ENCODE data around the gene YEATS2. TPM values are rescaled to one million over a fixed set of nuclear protein-coding genes. Genes with fewer than 3 reads are reported as not detected.

The YEATS2 gene
- total RNA-seq, 1 donor from 2014 or later: 61.9 TPM

DNA sequence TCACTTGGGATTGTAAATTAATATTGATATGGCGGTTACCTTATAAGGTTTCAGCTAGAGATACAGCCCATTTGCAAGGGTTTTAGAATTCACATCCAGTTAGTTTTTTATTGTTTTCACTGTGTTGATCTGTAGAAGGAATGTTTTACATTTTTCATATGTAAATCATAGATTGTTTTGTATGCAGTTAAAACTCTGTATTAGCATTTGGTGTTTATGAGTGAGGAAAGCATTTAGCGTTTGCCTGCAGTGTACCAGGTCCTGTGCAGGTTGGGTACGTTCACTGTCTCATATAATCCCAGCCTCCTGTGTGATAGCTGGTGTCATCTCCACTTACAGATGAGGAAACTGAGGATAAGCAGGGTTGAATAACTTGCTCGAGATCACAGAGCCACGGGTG is 104.0 kb downstream of the YEATS2 start:
- DNase-seq (ENCODE audit: low read depth, low spot score): no peak
- peaks cover 35% of the 10 kb centered on the region for H3K36me3 Mint-ChIP-seq (ENCODE audit: low read depth)
- TF ChIP-seq, protein P1, sequence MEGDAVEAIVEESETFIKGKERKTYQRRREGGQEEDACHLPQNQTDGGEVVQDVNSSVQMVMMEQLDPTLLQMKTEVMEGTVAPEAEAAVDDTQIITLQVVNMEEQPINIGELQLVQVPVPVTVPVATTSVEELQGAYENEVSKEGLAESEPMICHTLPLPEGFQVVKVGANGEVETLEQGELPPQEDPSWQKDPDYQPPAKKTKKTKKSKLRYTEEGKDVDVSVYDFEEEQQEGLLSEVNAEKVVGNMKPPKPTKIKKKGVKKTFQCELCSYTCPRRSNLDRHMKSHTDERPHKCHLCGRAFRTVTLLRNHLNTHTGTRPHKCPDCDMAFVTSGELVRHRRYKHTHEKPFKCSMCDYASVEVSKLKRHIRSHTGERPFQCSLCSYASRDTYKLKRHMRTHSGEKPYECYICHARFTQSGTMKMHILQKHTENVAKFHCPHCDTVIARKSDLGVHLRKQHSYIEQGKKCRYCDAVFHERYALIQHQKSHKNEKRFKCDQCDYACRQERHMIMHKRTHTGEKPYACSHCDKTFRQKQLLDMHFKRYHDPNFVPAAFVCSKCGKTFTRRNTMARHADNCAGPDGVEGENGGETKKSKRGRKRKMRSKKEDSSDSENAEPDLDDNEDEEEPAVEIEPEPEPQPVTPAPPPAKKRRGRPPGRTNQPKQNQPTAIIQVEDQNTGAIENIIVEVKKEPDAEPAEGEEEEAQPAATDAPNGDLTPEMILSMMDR (conservative IDR thresholded peaks at IDR 0.05): no peak
- peaks cover 12% of the 10 kb centered on the region for H3K4me1 Mint-ChIP-seq
- no peaks in the 10 kb centered on the region for H3K9me3 Mint-ChIP-seq
- H3K4me3 Mint-ChIP-seq: no peak overlapping the region
- H3K27me3 Mint-ChIP-seq (ENCODE audit: low read depth): no peaks in the 10 kb centered on the region
- no peak overlapping the region for H3K27ac Mint-ChIP-seq (ENCODE audit: unreplicated experiment)

DNA sequence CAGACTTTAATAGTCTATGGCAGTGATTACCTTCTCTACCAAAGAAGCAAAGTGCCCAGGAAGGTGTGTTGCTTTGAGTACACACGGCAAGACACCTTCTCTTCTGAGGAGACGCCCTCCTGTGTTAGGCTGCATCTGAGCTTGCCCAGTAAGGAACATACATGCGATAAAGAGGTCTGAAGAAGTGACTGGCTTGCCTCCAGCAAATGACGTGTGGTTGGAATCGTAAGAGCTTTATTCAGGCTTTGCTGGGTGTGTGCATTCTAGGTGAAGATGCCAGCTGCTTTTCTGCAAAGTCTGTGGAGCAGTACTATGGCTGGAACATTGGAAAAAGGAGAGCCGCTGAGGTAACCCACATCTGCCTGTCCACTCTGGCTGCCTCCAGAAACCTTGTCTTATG is 105.4 kb downstream of the YEATS2 start:
- Mint-ChIP-seq H3K9me3 (no peaks in the 10 kb centered on the region), H3K27me3 (ENCODE audit: low read depth) (no peaks in the 10 kb centered on the region), H3K4me3 (no peak overlapping the region), H3K4me1 (peaks cover 12% of the 10 kb centered on the region), H3K36me3 (ENCODE audit: low read depth) (peaks cover 37% of the 10 kb centered on the region), H3K27ac (ENCODE audit: unreplicated experiment) (no peak overlapping the region)
- TF ChIP-seq, protein P1 (conservative IDR thresholded peaks at IDR 0.05): no peak
- no peak for DNase-seq (ENCODE audit: low read depth, low spot score)

DNA sequence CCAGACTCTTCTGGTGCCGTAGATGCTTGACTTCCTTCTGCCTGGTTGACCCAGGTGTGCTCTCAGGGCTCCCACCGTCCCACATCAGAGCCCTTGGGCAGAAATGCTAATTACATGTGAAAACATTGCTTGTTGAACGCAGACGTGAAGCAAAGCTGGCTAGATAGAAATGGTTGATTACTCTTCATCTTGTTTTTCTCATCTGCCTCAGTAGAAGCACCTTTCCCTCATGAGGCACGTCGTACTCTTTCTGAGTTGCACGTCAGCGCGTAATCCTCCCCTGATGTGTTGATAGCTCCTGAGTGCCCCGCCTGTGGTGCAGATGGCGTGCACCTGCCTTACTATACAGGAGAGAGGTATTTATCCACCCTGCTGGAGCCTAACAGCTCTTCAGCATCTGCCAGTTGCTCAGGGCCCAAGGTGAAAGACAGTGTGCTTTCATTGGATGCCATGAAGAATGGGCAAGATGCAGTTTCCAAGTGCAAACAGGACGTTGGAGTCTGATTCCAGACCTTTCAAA is 109.7 kb downstream of the YEATS2 start:
- H3K36me3 Mint-ChIP-seq (ENCODE audit: low read depth): peaks cover 30% of the 10 kb centered on the region
- DNase-seq (ENCODE audit: low read depth, low spot score): no peak
- no peak overlapping the region for H3K4me3 Mint-ChIP-seq
- no peak overlapping the region for H3K27ac Mint-ChIP-seq (ENCODE audit: unreplicated experiment)
- H3K27me3 Mint-ChIP-seq (ENCODE audit: low read depth): no peaks in the 10 kb centered on the region
- TF ChIP-seq, protein P1 (conservative IDR thresholded peaks at IDR 0.05): no peak
- H3K4me1 Mint-ChIP-seq: no peaks in the 10 kb centered on the region
- H3K9me3 Mint-ChIP-seq: no peaks in the 10 kb centered on the region

DNA sequence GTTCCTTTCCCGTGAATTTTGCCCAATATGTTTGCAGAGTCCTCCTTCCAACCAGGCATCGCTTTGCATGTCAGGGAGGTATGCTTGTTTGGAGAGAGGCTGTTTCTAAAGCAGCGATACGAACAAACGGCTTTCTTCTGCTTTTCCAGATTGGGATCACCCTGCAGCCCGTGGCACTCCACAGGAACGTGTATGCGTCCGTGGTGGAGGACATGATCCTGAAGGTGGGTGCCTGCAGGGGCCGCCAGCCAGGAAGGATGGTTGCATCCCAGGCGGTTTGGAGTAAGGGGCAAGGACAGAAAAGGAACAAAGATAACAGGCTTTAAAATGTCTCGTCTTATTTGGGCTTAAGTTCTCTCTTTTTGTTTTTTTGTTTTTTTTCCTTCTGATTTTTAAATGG is 110.3 kb downstream of the YEATS2 start:
- peaks cover 33% of the 10 kb centered on the region for H3K36me3 Mint-ChIP-seq (ENCODE audit: low read depth)
- H3K9me3 Mint-ChIP-seq: no peaks in the 10 kb centered on the region
- H3K27ac Mint-ChIP-seq (ENCODE audit: unreplicated experiment): no peak overlapping the region
- peaks cover 4% of the 10 kb centered on the region for H3K4me1 Mint-ChIP-seq
- no peak overlapping the region for H3K4me3 Mint-ChIP-seq
- TF ChIP-seq, protein P1 (conservative IDR thresholded peaks at IDR 0.05): no peak
- H3K27me3 Mint-ChIP-seq (ENCODE audit: low read depth): no peaks in the 10 kb centered on the region
- DNase-seq (ENCODE audit: low read depth, low spot score): no peak

DNA sequence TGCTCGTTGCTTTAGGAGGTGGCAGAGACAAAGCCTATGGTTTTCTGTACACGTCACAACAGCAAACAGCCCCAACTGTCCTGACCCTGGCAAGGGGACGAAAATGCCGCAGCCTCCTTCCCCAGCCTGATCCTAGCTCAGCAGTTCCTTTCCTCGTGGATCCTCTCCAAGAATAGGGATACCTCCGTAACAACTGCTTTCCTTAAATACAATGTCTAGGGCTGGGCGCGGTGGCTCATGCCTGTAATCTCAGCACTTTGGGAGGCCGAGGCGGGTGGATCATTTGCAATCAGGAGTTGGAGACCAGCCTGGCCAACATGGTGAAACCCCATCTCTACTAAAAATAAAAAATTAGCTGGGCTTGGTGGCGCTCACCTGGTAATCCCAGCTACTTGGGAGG is 110.8 kb downstream of the YEATS2 start:
- Mint-ChIP-seq H3K36me3 (ENCODE audit: low read depth) (peaks cover 34% of the 10 kb centered on the region), H3K4me3 (no peak overlapping the region), H3K9me3 (no peaks in the 10 kb centered on the region), H3K27me3 (ENCODE audit: low read depth) (no peaks in the 10 kb centered on the region), H3K27ac (ENCODE audit: unreplicated experiment) (no peak overlapping the region), H3K4me1 (peaks cover 7% of the 10 kb centered on the region)
- TF ChIP-seq, protein P1 (conservative IDR thresholded peaks at IDR 0.05): no peak
- DNase-seq (ENCODE audit: low read depth, low spot score): no peak
